HepG2 (cell line): Measurements from ENCODE around the gene ZFHX3. TPM values are rescaled to one million over a fixed set of nuclear protein-coding genes. Genes with fewer than 3 reads are reported as not detected.

Source experiments
- ATF7-NPFF ChIP-seq: sonication (generic); formaldehyde crosslinking; IDR thresholded peaks from 2 replicates; pipeline ENCODE4 v1.8.1; 2023; ENCODE audit warnings: mild to moderate bottlenecking, low read depth, missing genetic modification reagents, moderate library complexity
- CSRNP2 ChIP-seq: sonication (generic); formaldehyde crosslinking; conservative IDR thresholded peaks from 2 replicates; pipeline ENCODE4 v1.8.0; 2022; ENCODE audit warnings: low read depth, missing genetic modification reagents
- ESRRA ChIP-seq: sonication (generic); formaldehyde crosslinking; IDR thresholded peaks from 2 replicates; pipeline ENCODE4 v1.5.1; 2020; ENCODE audit warnings: mild to moderate bottlenecking, low read depth, missing genetic modification reagents
- GABPB1 ChIP-seq: IDR thresholded peaks from 2 replicates; pipeline ENCODE4 v1.6.1; 2016; ENCODE audit warnings: mild to moderate bottlenecking, missing genetic modification reagents, moderate library complexity, missing compliant biosample characterization
- GATA4 ChIP-seq: sonication (generic); IDR thresholded peaks from 2 replicates; pipeline ENCODE4 v1.6.1; 2016; ENCODE audit warnings: antibody characterized with exemption, low read depth, borderline replicate concordance
- HMGXB3 ChIP-seq: sonication (generic); formaldehyde crosslinking; IDR thresholded peaks from 2 replicates; pipeline ENCODE4 v1.4.0; 2020; ENCODE audit warnings: missing genetic modification reagents, borderline replicate concordance
- MBNL3 ChIP-seq: fragments of 250-450 bp; sonication (Bioruptor Pico); conservative IDR thresholded peaks from 2 replicates; pipeline ENCODE4 v1.8.0; 2022; ENCODE audit warnings: mild to moderate bottlenecking, inconsistent platforms
- NCOA1 ChIP-seq: sonication (generic); formaldehyde crosslinking; IDR thresholded peaks from 2 replicates; pipeline ENCODE4 v1.9.0; 2021; ENCODE audit warnings: missing genetic modification reagents
- NFKB2 ChIP-seq: sonication (generic); formaldehyde crosslinking; IDR thresholded peaks from 2 replicates; pipeline ENCODE4 v1.4.0; 2020; ENCODE audit warnings: missing genetic modification reagents, borderline replicate concordance
- NPAS2 ChIP-seq: sonication (generic); formaldehyde crosslinking; IDR thresholded peaks from 2 replicates; pipeline ENCODE4 v1.8.0; 2022; ENCODE audit warnings: mild to moderate bottlenecking, missing genetic modification reagents, borderline replicate concordance
- SATB2 ChIP-seq: sonication (generic); formaldehyde crosslinking; IDR thresholded peaks from 2 replicates; pipeline ENCODE4 v1.5.0; 2020; ENCODE audit warnings: missing genetic modification reagents
- ZFP90 ChIP-seq: sonication (generic); formaldehyde crosslinking; IDR thresholded peaks from 2 replicates; pipeline ENCODE4 v1.8.0; 2022; ENCODE audit warnings: missing genetic modification reagents, mild to moderate bottlenecking, inconsistent platforms, borderline replicate concordance
- ZMYM2 ChIP-seq: sonication (generic); formaldehyde crosslinking; IDR thresholded peaks from 2 replicates; pipeline ENCODE4 v1.8.0; 2022; ENCODE audit warnings: mild to moderate bottlenecking, missing genetic modification reagents
- ZNF160 ChIP-seq: sonication (generic); formaldehyde crosslinking; IDR thresholded peaks from 2 replicates; pipeline ENCODE4 v1.8.0; 2022; ENCODE audit warnings: mild to moderate bottlenecking, inconsistent platforms, missing genetic modification reagents
- ZNF3 ChIP-seq: IDR thresholded peaks from 2 replicates; pipeline ENCODE4 v1.7.0; 2017; ENCODE audit warnings: inconsistent platforms
- ZNF740 ChIP-seq: sonication (generic); formaldehyde crosslinking; IDR thresholded peaks from 2 replicates; pipeline ENCODE4 v1.4.0; 2020; ENCODE audit warnings: missing genetic modification reagents
- ZNF766 ChIP-seq: sonication (generic); formaldehyde crosslinking; IDR thresholded peaks from 2 replicates; pipeline ENCODE4 v1.5.0; 2020; ENCODE audit warnings: missing genetic modification reagents, borderline replicate concordance
- ZNF891 ChIP-seq: sonication (generic); formaldehyde crosslinking; IDR thresholded peaks from 2 replicates; pipeline ENCODE4 v1.5.0; 2020; ENCODE audit warnings: mild to moderate bottlenecking, missing genetic modification reagents
- polyA plus RNA-seq, 8 experiments: library from polyadenylated mRNA; depleted of rRNA in 3 of 8; stranded (reverse) in 7 of 8; unstranded in 1 of 8; fragments of >200 nt; fragmentation: Illumina TruSeq in 4 of 8; extraction: Trizol in 4 of 8; gene quantifications; 2 replicates each; pipeline versions ENCODE4 v1.2.1 to v1.2.3, GENCODE V29; 2011 to 2016; ENCODE audit warnings: low read depth in 4 of 8, missing spikeins in 1 of 8, mixed read lengths in 1 of 8; ENCODE audit not compliant: insufficient read depth in 1 of 8
- total RNA-seq, 5 experiments: library from RNA; depleted of rRNA; stranded (reverse); fragments of >200 nt; fragmentation: Illumina TruSeq; extraction: Trizol; gene quantifications; 2 replicates each; pipeline ENCODE4 v1.2.3, GENCODE V29; 2016; ENCODE audit warnings: low read depth in 1 of 5
- TF ChIP-seq, protein P1 (sequence below): sonication (generic); formaldehyde crosslinking; IDR thresholded peaks from 2 replicates; pipeline ENCODE4 v1.8.0; 2022; ENCODE audit warnings: missing genetic modification reagents, mild to moderate bottlenecking, borderline replicate concordance
- TF ChIP-seq, protein P2 (sequence below): sonication (generic); formaldehyde crosslinking; IDR thresholded peaks from 2 replicates; pipeline ENCODE4 v1.8.0; 2022; ENCODE audit warnings: low read depth, missing genetic modification reagents

ZFHX3 gene
- total and polyA plus RNA-seq, 2 of the 13 experiments (the other 11 are each of a cell fraction or from before 2014, with no cell fraction given) = 5.0 to 6.0 TPM

GRCh38 chr16:72924927-72925630, 122.8 kb downstream of the ZFHX3 start (continued):
- TF ChIP-seq, protein P1, sequence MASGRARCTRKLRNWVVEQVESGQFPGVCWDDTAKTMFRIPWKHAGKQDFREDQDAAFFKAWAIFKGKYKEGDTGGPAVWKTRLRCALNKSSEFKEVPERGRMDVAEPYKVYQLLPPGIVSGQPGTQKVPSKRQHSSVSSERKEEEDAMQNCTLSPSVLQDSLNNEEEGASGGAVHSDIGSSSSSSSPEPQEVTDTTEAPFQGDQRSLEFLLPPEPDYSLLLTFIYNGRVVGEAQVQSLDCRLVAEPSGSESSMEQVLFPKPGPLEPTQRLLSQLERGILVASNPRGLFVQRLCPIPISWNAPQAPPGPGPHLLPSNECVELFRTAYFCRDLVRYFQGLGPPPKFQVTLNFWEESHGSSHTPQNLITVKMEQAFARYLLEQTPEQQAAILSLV = 0 out of 2 replicates have a peak, but pooled peaks have one; percentile 51
- peak; percentile 12; the same call in 1 of the 2 replicates for TF ChIP-seq ZNF766 (CRISPR knock-in tag)
- TF ChIP-seq SATB2 (CRISPR knock-in tag) = no peak
- no peak for TF ChIP-seq ZNF740 (CRISPR knock-in tag)
- peak; percentile 39 for TF ChIP-seq GABPB1 (CRISPR knock-in tag)
- TF ChIP-seq MBNL3 (CRISPR knock-in tag) = no peak
- TF ChIP-seq NPAS2 = no peak
- TF ChIP-seq ZNF891 (CRISPR knock-in tag) = peak; percentile 53; the same call in 1 of the 2 replicates
- peak; percentile 89 for TF ChIP-seq ZFP90
- peak; percentile 73; the same call in 1 of the 2 replicates for TF ChIP-seq ESRRA (CRISPR knock-in tag)
- TF ChIP-seq, protein P2, sequence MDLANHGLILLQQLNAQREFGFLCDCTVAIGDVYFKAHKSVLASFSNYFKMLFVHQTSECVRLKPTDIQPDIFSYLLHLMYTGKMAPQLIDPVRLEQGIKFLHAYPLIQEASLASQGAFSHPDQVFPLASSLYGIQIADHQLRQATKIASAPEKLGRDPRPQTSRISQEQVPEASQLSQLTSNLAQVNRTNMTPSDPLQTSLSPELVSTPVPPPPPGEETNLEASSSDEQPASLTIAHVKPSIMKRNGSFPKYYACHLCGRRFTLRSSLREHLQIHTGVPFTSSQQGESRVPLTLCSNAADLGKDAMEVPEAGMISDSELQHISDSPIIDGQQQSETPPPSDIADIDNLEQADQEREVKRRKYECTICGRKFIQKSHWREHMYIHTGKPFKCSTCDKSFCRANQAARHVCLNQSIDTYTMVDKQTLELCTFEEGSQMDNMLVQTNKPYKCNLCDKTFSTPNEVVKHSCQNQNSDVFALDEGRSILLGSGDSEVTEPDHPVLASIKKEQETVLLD (CRISPR knock-in tag) = peak; percentile 25; the same call in 1 of the 2 replicates
- no peak for TF ChIP-seq ZNF160
- TF ChIP-seq NCOA1 (CRISPR knock-in tag) = 0 out of 2 replicates have a peak, but pooled peaks have one; percentile 33
- TF ChIP-seq ATF7-NPFF (CRISPR knock-in tag) = 0 out of 2 replicates have a peak, but pooled peaks have one; percentile 50
- TF ChIP-seq HMGXB3 = peak; percentile 98
- peak; percentile 57; the same call in 1 of the 2 replicates for TF ChIP-seq NFKB2 (CRISPR knock-in tag)
- TF ChIP-seq ZMYM2 (CRISPR knock-in tag) = peak; percentile 78
- TF ChIP-seq ZNF3 (CRISPR knock-in tag) = peak; percentile 87; the same call in 1 of the 2 replicates
- TF ChIP-seq GATA4 = peak; percentile 53
- TF ChIP-seq CSRNP2 (CRISPR knock-in tag) = no peak
